ENCODE data around the gene ZNF487.

Gene ZNF487

GRCh38 chr10:43399320-43400310, 37.3 kb upstream of the ZNF487 start:
- no peak for TF ChIP-seq CTCF (IDR thresholded peaks at IDR 0.05; ENCODE audit: low read depth, low read length)
- DNase-seq (ENCODE audit: extremely low read depth, low read depth), result no peak

- TF ChIP-seq CTCF (IDR thresholded peaks at IDR 0.05; ENCODE audit: low read depth, low read length), result no peak
- DNase-seq (ENCODE audit: extremely low read depth, low read depth), result no peak
These were observed 35.3 kb upstream of the ZNF487 start for GRCh38 chr10:43401627-43402026.

GRCh38 chr10:43402176-43402575, 34.7 kb upstream of the ZNF487 start:
- no peak for TF ChIP-seq CTCF (IDR thresholded peaks at IDR 0.05; ENCODE audit: low read depth, low read length)
- DNase-seq (ENCODE audit: extremely low read depth, low read depth), result no peak

DNA sequence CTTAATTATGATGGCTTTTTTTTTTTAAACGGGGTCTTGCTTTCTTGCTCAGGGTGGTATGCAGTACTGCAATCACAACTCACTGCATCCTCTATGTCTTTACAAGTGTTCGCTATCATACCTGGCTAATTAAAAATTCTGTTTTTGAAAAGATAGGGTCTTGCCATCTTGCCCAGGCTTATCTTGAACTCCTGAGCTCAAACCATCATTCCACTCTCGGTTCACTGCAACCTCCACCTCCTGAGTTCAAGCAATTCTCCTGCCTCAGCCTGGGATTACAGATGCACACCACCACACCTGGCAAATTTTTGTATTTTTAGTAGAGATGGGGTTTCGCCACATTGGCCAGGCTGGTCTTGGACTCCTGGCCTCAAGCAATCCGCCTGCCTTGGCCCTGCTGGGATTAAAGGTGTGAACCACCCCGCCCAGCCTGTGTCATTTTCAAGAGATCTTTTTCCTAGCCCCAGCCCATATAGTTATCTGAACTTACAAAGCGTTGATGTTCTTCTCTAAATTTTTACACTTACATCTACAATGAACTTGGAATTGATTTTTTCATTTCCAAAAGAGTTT, 33.9 kb upstream of the ZNF487 start:
- TF ChIP-seq CTCF (IDR thresholded peaks at IDR 0.05; ENCODE audit: low read depth, low read length), result no peak

DNA sequence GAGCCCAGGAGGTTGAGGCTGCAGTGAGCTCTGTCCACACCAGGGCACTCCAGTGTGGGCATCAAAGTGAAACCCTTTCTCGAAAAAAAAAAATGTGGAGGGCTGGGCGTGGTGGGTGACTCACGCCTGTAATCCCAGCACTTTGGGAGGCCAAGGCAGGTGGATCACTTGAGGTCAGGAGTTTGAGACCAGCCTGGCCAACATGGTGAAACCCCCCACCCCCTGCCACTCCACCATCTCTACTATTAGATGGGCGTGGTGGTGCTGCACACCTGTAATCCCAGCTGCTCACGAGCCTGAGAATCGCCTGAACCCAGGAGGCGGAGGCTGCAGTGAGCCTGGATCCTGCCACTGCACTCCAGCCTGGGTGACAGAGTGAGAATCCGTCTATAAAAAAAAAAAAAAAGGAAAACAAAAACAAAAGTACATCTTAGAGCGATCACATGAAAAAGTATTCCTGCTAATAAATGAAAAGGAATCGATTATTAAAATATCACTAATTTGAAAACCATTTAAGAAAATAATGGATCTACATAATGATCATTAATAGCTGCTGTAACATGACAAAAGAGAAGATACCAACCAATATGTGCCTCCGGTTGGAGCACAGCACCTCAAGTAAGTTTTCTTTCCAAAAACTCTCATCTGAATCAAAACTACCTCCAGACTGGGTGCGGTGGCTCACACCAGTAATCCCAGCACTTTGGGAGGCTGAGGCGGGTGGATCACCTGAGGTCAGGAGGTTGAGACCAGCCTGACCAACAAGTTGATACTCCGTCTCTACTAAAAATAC, 32.8 kb upstream of the ZNF487 start:
- no peak for TF ChIP-seq CTCF (IDR thresholded peaks at IDR 0.05; ENCODE audit: low read depth, low read length)
- no peak for DNase-seq (ENCODE audit: extremely low read depth, low read depth)

More for the DNA sequence above, 33.9 kb upstream of the ZNF487 start:
- DNase-seq (ENCODE audit: extremely low read depth, low read depth), result no peak

DNA sequence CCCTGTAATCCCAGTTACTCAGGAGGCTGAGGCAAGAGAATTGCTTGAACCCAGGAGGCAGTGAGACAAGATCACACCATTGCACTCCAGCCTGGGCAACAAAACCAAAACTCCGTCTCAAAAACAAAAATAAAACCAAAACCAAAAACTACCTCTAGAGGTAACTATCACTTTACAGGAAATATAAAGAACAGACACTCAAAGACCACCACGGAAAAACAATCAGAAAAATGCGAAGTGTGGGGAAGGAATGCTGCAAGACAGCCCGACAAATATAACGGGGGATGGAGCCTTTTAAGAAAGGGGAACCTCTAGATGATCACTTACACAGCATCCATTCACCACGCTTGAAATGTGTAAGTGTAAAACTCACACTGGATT, 32.2 kb upstream of the ZNF487 start:
- no peak for TF ChIP-seq CTCF (IDR thresholded peaks at IDR 0.05; ENCODE audit: low read depth, low read length)
- no peak for DNase-seq (ENCODE audit: extremely low read depth, low read depth)
